CD14-positive monocyte (primary cell): ENCODE data around the gene STX18. TPM values are rescaled to one million over a fixed set of nuclear protein-coding genes. Genes with fewer than 3 reads are reported as not detected.

Experiments
- DNase-seq, 3 donors: peaks; one replicate each; pipeline ENCODE4 v3.0.0-alpha.2; 2011 to 2022
- H2AFZ ChIP-seq: 2 replicates; pipeline ENCODE4 v1.6.0; 2012; ENCODE audit warnings: mild to moderate bottlenecking, low read depth, low read length, inconsistent platforms; ENCODE audit not compliant: insufficient read depth, poor library complexity, severe bottlenecking
- H3K27ac ChIP-seq, 2 donors: 1 replicate in 1 of 2; 2 replicates in 1 of 2; pipeline ENCODE4 v1.5.1; 2012 to 2013; ENCODE audit warnings: low read length in 2 of 2, control low read depth in 1 of 2, inconsistent platforms in 1 of 2, low read depth in 1 of 2, mild to moderate bottlenecking in 1 of 2
- H3K27me3 ChIP-seq, 2 donors: one replicate each; pipeline versions ENCODE4 v1.6.0 to v1.6.1; 2011 to 2013; ENCODE audit warnings: low read length in 2 of 2; ENCODE audit not compliant: control insufficient read depth in 2 of 2, insufficient read depth in 2 of 2
- H3K36me3 ChIP-seq, 2 donors: replicated peaks in 1 of 2; 1 replicate in 1 of 2; 2 replicates in 1 of 2; pipeline versions ENCODE4 v1.5.1 to v1.6.1; 2012 to 2013; ENCODE audit warnings: low read length in 2 of 2, control low read depth in 1 of 2, inconsistent platforms in 1 of 2, mild to moderate bottlenecking in 1 of 2; ENCODE audit not compliant: insufficient read depth in 2 of 2, control insufficient read depth in 1 of 2
- H3K4me1 ChIP-seq, 2 donors: 1 replicate in 1 of 2; 2 replicates in 1 of 2; pipeline versions ENCODE4 v1.5.1 to v1.6.1; 2012 to 2013; ENCODE audit warnings: low read length in 2 of 2, control low read depth in 1 of 2, inconsistent platforms in 1 of 2, mild to moderate bottlenecking in 1 of 2, moderate library complexity in 1 of 2; ENCODE audit not compliant: insufficient read depth in 2 of 2, control insufficient read depth in 1 of 2
- H3K4me2 ChIP-seq: replicated peaks from 2 replicates; pipeline ENCODE3; 2012; ENCODE audit warnings: low read length, moderate library complexity, mild to moderate bottlenecking; ENCODE audit not compliant: poor library complexity, severe bottlenecking; ENCODE audit errors: extremely low read depth
- H3K4me3 ChIP-seq, 3 experiments: fragments of 200-600 bp in 1 of 3; sonication (generic) in 1 of 3; replicated peaks in 1 of 3; 1 replicate in 2 of 3; 2 replicates in 1 of 3; pipeline ENCODE4 v1.5.1; 2011 to 2013; ENCODE audit warnings: low read length in 3 of 3, mild to moderate bottlenecking in 3 of 3, control low read depth in 2 of 3, low read depth in 2 of 3, inconsistent platforms in 1 of 3, moderate library complexity in 1 of 3
- H3K79me2 ChIP-seq: 2 replicates; pipeline ENCODE4 v1.6.0; 2012; ENCODE audit warnings: mild to moderate bottlenecking, control low read depth, inconsistent platforms, low read length, moderate library complexity; ENCODE audit not compliant: insufficient read depth
- H3K9ac ChIP-seq: 2 replicates; pipeline ENCODE4 v1.6.0; 2017; ENCODE audit warnings: low read length, mild to moderate bottlenecking; ENCODE audit not compliant: insufficient read depth, poor library complexity, severe bottlenecking
- H3K9me3 ChIP-seq, 2 donors: replicated peaks in 1 of 2; 1 replicate in 1 of 2; 2 replicates in 1 of 2; pipeline versions ENCODE4 v1.5.1 to v1.6.1; 2012 to 2013; ENCODE audit warnings: low read length in 2 of 2, control low read depth in 1 of 2; ENCODE audit not compliant: control insufficient read depth in 1 of 2, insufficient read depth in 1 of 2
- H4K20me1 ChIP-seq: 2 replicates; pipeline ENCODE4 v1.6.0; 2012; ENCODE audit warnings: mild to moderate bottlenecking, low read length, control low read depth, moderate library complexity; ENCODE audit not compliant: insufficient read depth
- H3K27ac Mint-ChIP-seq, 7 donors: one replicate each; pipeline ENCODE4 v1.8.0; 2020; ENCODE audit warnings: mild to moderate bottlenecking in 7 of 7, mixed read lengths in 7 of 7, moderate library complexity in 6 of 7, inconsistent platforms in 2 of 7
- H3K27me3 Mint-ChIP-seq, 3 donors: one replicate each; pipeline ENCODE4 v1.8.0; 2021 to 2022; ENCODE audit warnings: low read depth in 3 of 3, mild to moderate bottlenecking in 3 of 3, mixed read lengths in 3 of 3, moderate library complexity in 3 of 3, inconsistent platforms in 1 of 3
- H3K36me3 Mint-ChIP-seq, 2 donors: one replicate each; pipeline ENCODE4 v1.8.0; 2020; ENCODE audit warnings: mixed read lengths in 2 of 2, inconsistent platforms in 1 of 2, mild to moderate bottlenecking in 1 of 2
- H3K4me1 Mint-ChIP-seq: one replicate; pipeline ENCODE4 v1.8.0; 2020; ENCODE audit warnings: mild to moderate bottlenecking, mixed read lengths
- H3K4me3 Mint-ChIP-seq, 2 donors: one replicate each; pipeline ENCODE4 v1.8.0; 2020; ENCODE audit warnings: mild to moderate bottlenecking in 2 of 2, mixed read lengths in 2 of 2, moderate library complexity in 1 of 2
- H3K9me3 Mint-ChIP-seq, 7 donors: one replicate each; pipeline ENCODE4 v1.8.0; 2020 to 2022; ENCODE audit warnings: mixed read lengths in 7 of 7, mild to moderate bottlenecking in 6 of 7, moderate library complexity in 6 of 7, inconsistent platforms in 2 of 7
- CTCF ChIP-seq: fragments of 200-600 bp; IDR thresholded peaks from one replicate; pipeline ENCODE4 v1.8.0; 2022; ENCODE audit warnings: antibody characterized with exemption, mild to moderate bottlenecking
- WGBS: methylation state at CpG from one replicate; pipeline ENCODE4 v1.1.5; 2013; ENCODE audit warnings: missing lambda C conversion rate; ENCODE audit not compliant: insufficient coverage; 5-methylcytosine and 5-hydroxymethylcytosine counted together
- intact Hi-C, 2 donors: fragments of 100-400 bp; cut with micrococcal nuclease; formaldehyde crosslinking; loops; one replicate each; pipeline versions ENCODE4 v1.15.0 to v1.15.1; 2023
- polyA plus RNA-seq, 3 donors: library from polyadenylated mRNA; depleted of rRNA in 1 of 3; unstranded in 2 of 3; stranded (reverse) in 1 of 3; fragments of 300-500 nt in 2 of 3; fragments of >200 nt in 1 of 3; fragmentation: Illumina TruSeq in 2 of 3; gene quantifications; 1 replicate in 2 of 3; 2 replicates in 1 of 3; pipeline ENCODE4 v1.2.3, GENCODE V29; 2012 to 2021

STX18 gene
- polyA plus RNA-seq, 3 donors = 19.0 to 24.1 (median 19.6) TPM

DNA sequence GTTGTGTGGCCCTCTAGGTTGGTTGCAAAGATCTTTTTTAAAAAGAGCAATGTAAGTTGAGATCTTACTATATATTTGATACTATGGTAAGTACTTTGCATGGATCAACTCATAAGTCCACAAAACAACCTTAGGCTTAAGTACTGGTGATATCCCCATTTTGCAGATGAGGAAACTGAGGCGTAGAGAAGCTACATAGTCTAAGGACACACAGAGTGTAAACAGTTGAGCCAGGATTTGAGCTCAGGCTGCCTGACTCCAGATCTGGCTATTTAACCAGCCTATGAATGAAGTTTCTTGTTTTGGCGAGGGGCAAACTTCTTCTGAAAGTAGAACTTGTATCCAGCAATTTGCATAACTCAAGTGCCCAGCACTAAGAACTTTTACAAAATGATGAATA is 38.6 kb upstream of the STX18 start:
- peaks cover 3 to 9% of the 10 kb centered on the region in 2 donors for H3K27me3 ChIP-seq
- H3K4me2 ChIP-seq = no peak overlapping the region
- no peak overlapping the region for H3K4me3 Mint-ChIP-seq
- H3K4me1 Mint-ChIP-seq = peaks cover 7% of the 10 kb centered on the region
- no peaks in the 10 kb centered on the region for H3K79me2 ChIP-seq
- H3K4me1 ChIP-seq = peaks cover 3 to 4% of the 10 kb centered on the region in 2 donors
- H3K27me3 Mint-ChIP-seq = peaks cover 5 to 12% (median 10%) of the 10 kb centered on the region in 3 donors
- no peaks in the 10 kb centered on the region for H3K9me3 Mint-ChIP-seq
- no peak overlapping the region for H3K27ac Mint-ChIP-seq
- H3K27ac ChIP-seq = no peak overlapping the region
- TF ChIP-seq CTCF = no peak
- no peaks in the 10 kb centered on the region for H4K20me1 ChIP-seq
- no peak overlapping the region for H2AFZ ChIP-seq
- H3K9ac ChIP-seq = no peak overlapping the region
- H3K4me3 ChIP-seq = no peak overlapping the region
- 100% methylated on average over 1 of the region's 2 CpGs for WGBS
- intact Hi-C loops = no loop called here
- no peak for DNase-seq
- H3K9me3 ChIP-seq = no peaks in the 10 kb centered on the region
- no peaks in the 10 kb centered on the region for H3K36me3 ChIP-seq
- peaks cover 0 to 3% of the 10 kb centered on the region in 2 donors for H3K36me3 Mint-ChIP-seq

DNA sequence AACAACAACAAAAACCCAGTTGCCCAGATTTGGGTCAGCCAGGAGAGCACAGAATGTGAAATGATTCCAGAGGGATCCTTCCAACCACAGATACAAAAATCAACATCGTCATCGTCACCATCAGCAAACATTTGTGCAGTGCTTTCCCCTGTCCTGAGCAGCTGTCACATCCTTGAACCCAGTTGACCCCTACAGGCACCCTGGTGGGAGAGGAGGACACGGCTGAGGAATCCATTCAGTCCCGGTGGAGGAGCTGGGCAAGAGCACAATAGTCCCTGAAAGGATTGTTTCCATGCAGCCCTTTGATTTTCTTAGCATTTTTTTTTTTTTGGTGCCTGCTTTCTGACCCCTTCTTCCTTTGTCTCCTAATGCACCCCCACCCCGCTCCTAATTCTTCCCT is 37.1 kb upstream of the STX18 start:
- no peak overlapping the region for H3K4me3 ChIP-seq
- Mint-ChIP-seq H3K4me1 (peaks cover 15% of the 10 kb centered on the region), H3K27me3 (peaks cover 5 to 25% (median 24%) of the 10 kb centered on the region in 3 donors), H3K9me3 (peaks cover 0 to 7% (median 3%) of the 10 kb centered on the region in 7 donors), H3K36me3 (peaks cover 0 to 3% of the 10 kb centered on the region in 2 donors), H3K27ac (no peak overlapping the region), H3K4me3 (no peak overlapping the region)
- H3K4me2 ChIP-seq = no peak overlapping the region
- H3K79me2 ChIP-seq = no peaks in the 10 kb centered on the region
- no peaks in the 10 kb centered on the region for H4K20me1 ChIP-seq
- no peaks in the 10 kb centered on the region for H3K36me3 ChIP-seq
- TF ChIP-seq CTCF = no peak
- WGBS = 91% methylated on average over 4 of the region's 5 CpGs
- H3K27ac ChIP-seq = no peak overlapping the region
- no peak overlapping the region for H2AFZ ChIP-seq
- peaks cover 10 to 12% of the 10 kb centered on the region in 2 donors for H3K4me1 ChIP-seq
- DNase-seq = no peak
- no peaks in the 10 kb centered on the region for H3K9me3 ChIP-seq
- peaks cover 3 to 13% of the 10 kb centered on the region in 2 donors for H3K27me3 ChIP-seq
- intact Hi-C loops = no loop called here
- no peak overlapping the region for H3K9ac ChIP-seq
